Bronchial epithelial cell (primary cell): Measurements from ENCODE around the gene SLC5A5. TPM values are rescaled to one million over a fixed set of nuclear protein-coding genes. Genes with fewer than 3 reads are reported as not detected.

Experiments used
- DNase-seq: peaks from one replicate; pipeline ENCODE4 v3.0.0-alpha.2; 2010; ENCODE audit warnings: low read depth
- FAIRE-seq: peaks from 2 replicates; lab custom pipeline; 2011; peaks lifted over from hg19 to GRCh38; lab: Jason Lieb, UNC
- H3K27me3 ChIP-seq: 2 replicates; pipeline ENCODE4 v1.5.1; 2011; ENCODE audit warnings: low read length; ENCODE audit not compliant: control insufficient read depth, insufficient read depth
- H3K36me3 ChIP-seq: 2 replicates; pipeline ENCODE4 v1.5.1; 2011; ENCODE audit warnings: low read length; ENCODE audit not compliant: control insufficient read depth, insufficient read depth
- H3K4me3 ChIP-seq: 2 replicates; pipeline ENCODE4 v1.5.1; 2011; ENCODE audit warnings: mild to moderate bottlenecking, low read depth, low read length, control low read depth
- total RNA-seq: library from RNA; depleted of rRNA; stranded (reverse); fragments of >200 nt; gene quantifications from 2 replicates; pipeline ENCODE4 v1.2.1, GENCODE V29; 2014
- TF ChIP-seq, protein P1 (sequence below): IDR thresholded peaks from 2 replicates; pipeline ENCODE4 v1.5.1; 2011; ENCODE audit warnings: mild to moderate bottlenecking, moderate library complexity, low read length, control low read depth, inconsistent platforms; ENCODE audit not compliant: insufficient read depth, severe bottlenecking

SLC5A5 gene
- total RNA-seq, 1 donor from 2014 or later: under 0.01 TPM

- TF ChIP-seq, protein P1, sequence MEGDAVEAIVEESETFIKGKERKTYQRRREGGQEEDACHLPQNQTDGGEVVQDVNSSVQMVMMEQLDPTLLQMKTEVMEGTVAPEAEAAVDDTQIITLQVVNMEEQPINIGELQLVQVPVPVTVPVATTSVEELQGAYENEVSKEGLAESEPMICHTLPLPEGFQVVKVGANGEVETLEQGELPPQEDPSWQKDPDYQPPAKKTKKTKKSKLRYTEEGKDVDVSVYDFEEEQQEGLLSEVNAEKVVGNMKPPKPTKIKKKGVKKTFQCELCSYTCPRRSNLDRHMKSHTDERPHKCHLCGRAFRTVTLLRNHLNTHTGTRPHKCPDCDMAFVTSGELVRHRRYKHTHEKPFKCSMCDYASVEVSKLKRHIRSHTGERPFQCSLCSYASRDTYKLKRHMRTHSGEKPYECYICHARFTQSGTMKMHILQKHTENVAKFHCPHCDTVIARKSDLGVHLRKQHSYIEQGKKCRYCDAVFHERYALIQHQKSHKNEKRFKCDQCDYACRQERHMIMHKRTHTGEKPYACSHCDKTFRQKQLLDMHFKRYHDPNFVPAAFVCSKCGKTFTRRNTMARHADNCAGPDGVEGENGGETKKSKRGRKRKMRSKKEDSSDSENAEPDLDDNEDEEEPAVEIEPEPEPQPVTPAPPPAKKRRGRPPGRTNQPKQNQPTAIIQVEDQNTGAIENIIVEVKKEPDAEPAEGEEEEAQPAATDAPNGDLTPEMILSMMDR: no peak
- peaks cover 10% of the 10 kb centered on the region for H3K27me3 ChIP-seq
- DNase-seq (no peak), FAIRE-seq (no peak)
- H3K36me3 ChIP-seq: peaks cover 24% of the 10 kb centered on the region
- H3K4me3 ChIP-seq: no peak overlapping the region
These were observed 5.3 kb upstream of the SLC5A5 start for GRCh38 chr19:17866312-17866963.

DNA sequence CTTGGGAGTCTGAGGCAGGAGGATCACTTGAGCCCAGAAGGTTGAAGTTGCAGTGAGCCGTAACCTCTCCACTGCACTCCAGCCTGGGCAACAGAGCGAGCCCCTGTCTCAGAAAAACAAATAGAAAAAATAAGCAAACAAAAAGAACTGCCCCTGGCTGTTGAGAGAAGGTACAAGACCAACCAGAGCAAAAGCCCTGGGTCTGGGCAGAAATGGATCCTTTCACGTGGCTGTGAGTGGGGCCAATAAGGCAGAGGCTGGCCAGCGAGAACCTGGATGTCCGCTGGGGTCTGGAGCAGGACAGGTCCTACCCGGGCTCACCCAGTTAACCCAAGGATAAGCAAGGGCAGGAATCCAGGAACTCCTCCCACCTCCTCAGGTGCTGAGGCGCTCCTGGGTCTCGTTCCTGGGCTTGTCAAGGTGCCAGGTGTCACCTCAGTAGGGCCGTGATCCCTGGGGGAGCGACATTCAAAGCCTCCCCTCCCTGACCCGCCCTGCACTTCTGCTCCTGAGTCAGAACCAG lies 4.7 kb upstream of the SLC5A5 start:
- Histone ChIP-seq H3K4me3 (no peak overlapping the region), H3K27me3 (peaks cover 16% of the 10 kb centered on the region), H3K36me3 (peaks cover 19% of the 10 kb centered on the region)
- TF ChIP-seq, protein P1: no peak
- DNase-seq (no peak), FAIRE-seq (no peak)

- FAIRE-seq (no peak), DNase-seq (no peak)
- TF ChIP-seq, protein P1: no peak
- Histone ChIP-seq H3K36me3 (peaks cover 3% of the 10 kb centered on the region), H3K27me3 (peaks cover 23% of the 10 kb centered on the region), H3K4me3 (no peak overlapping the region)
These were observed 3.1 kb upstream of the SLC5A5 start for GRCh38 chr19:17868669-17869068.

DNA sequence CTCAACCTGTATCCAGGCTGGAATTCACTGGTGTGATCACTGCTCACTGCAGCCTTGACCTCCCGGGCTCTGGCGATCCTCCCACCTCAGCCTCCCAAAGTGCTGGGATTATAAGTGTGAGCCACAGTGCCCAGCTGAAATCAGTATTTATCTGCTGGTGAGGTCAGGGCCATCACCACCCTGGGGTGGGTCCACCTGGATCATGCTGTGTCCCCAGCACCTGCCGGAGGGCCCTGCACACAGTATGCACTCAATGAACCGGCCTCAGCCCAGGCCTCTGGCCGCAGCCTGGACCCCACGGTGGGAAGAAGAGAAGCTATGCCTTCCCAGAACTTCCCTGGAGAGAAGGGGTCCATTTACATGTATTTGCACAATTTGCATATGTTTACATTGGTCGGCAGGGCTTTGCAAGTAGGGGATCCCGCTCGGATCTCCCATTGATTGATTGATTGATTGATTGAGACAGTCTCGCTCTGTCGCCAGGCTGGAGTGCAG lies 2.6 kb upstream of the SLC5A5 start:
- FAIRE-seq (no peak), DNase-seq (no peak)
- TF ChIP-seq, protein P1: no peak
- Histone ChIP-seq H3K4me3 (no peak overlapping the region), H3K36me3 (no peaks in the 10 kb centered on the region), H3K27me3 (peaks cover 23% of the 10 kb centered on the region)

GRCh38 chr19:17871032-17871877 lies 490 bp upstream of the SLC5A5 start:
- Histone ChIP-seq H3K4me3 (no peak overlapping the region), H3K36me3 (no peaks in the 10 kb centered on the region), H3K27me3 (peaks cover 23% of the 10 kb centered on the region)
- TF ChIP-seq, protein P1: no peak
- FAIRE-seq (no peak), DNase-seq (no peak)
